Thoracic aorta (tissue), 2 donors: ENCODE results near the gene PLEKHM1. TPM values are rescaled to one million over a fixed set of nuclear protein-coding genes. Genes with fewer than 3 reads are reported as not detected.

Experiments used
- ATAC-seq: fragments of 150-250 bp; one replicate; pipeline ENCODE4 v1.8.0; 2017; ENCODE audit warnings: low read depth; ENCODE audit not compliant: insufficient number of reproducible peaks, low FRiP score
- DNase-seq: peaks from one replicate; pipeline ENCODE4 v3.0.0-alpha.2; 2020; ENCODE audit warnings: low spot score
- H3K27ac ChIP-seq, 2 donors: fragments of 200-600 bp; sonication (generic); 1 replicate in 1 of 2; 2 replicates in 1 of 2; pipeline ENCODE4 v1.5.1; 2016; ENCODE audit warnings: mild to moderate bottlenecking in 2 of 2, moderate library complexity in 2 of 2
- H3K27me3 ChIP-seq: fragments of 200-600 bp; sonication (generic); replicated peaks from 2 replicates; pipeline ENCODE4 v1.6.0; 2016; ENCODE audit warnings: mild to moderate bottlenecking; ENCODE audit not compliant: insufficient read depth
- H3K36me3 ChIP-seq: fragments of 200-600 bp; sonication (generic); one replicate; pipeline ENCODE4 v1.5.1; 2016
- H3K4me1 ChIP-seq, 2 donors: fragments of 200-600 bp; sonication (generic); 1 replicate in 1 of 2; 2 replicates in 1 of 2; pipeline versions ENCODE4 v1.5.1 to v1.6.0; 2016; ENCODE audit warnings: low read depth in 2 of 2, mild to moderate bottlenecking in 1 of 2; ENCODE audit not compliant: control insufficient read depth in 1 of 2
- H3K4me3 ChIP-seq: fragments of 200-600 bp; sonication (generic); 2 replicates; pipeline ENCODE4 v1.5.1; 2016; ENCODE audit warnings: mild to moderate bottlenecking
- H3K9me3 ChIP-seq: fragments of 200-600 bp; sonication (generic); 2 replicates; pipeline ENCODE4 v1.5.1; 2016
- total RNA-seq, 2 donors: library from RNA; depleted of rRNA; stranded (reverse); fragments of >200 nt; gene quantifications; one replicate each; pipeline versions ENCODE4 v1.1.0 to v1.2.3, GENCODE V29; 2016
- TF ChIP-seq, protein P1 (sequence below): fragments of 200-600 bp; sonication (generic); IDR thresholded peaks from one replicate; pipeline ENCODE4 v1.5.1; 2019; ENCODE audit warnings: antibody characterized with exemption

PLEKHM1 gene
- total RNA-seq, 2 donors from 2014 or later, result 64.3 to 134 TPM

DNA sequence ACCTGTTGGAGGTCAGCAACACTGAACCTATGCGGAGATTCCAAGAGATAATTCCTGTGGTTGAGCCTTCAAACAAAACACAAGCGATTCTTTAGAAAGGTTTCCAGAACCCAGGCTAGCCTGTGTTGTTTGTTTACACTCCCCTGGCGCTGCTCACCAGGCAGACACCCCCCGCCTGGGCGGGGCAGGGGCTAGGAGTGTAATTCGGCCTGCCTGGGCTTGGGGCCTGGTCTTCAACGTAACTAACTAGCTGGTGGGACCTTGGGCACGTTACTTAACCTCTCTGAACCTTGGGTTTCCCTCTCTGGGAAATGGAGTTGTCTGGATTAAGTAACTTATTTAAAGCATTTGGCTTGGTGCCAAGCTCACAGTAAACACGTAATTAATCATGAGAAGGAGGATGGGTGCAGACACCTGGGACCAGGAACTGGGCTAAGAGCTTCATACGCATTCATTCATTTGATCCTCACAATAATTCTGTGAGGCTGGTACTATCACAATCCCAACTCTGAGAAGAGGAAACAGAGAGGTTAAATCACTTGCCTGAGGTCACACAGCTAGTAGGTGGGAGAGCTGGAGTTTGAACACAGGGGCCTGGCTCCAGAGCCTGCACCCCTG lies 50.3 kb downstream of the PLEKHM1 start:
- ATAC-seq (no peak), DNase-seq (no peak)
- Histone ChIP-seq H3K27ac (no peak overlapping the region), H3K4me1 (no peaks in the 10 kb centered on the region), H3K27me3 (no peaks in the 10 kb centered on the region), H3K4me3 (no peak overlapping the region), H3K36me3 (peaks cover 50% of the 10 kb centered on the region), H3K9me3 (no peaks in the 10 kb centered on the region)
- TF ChIP-seq, protein P1, sequence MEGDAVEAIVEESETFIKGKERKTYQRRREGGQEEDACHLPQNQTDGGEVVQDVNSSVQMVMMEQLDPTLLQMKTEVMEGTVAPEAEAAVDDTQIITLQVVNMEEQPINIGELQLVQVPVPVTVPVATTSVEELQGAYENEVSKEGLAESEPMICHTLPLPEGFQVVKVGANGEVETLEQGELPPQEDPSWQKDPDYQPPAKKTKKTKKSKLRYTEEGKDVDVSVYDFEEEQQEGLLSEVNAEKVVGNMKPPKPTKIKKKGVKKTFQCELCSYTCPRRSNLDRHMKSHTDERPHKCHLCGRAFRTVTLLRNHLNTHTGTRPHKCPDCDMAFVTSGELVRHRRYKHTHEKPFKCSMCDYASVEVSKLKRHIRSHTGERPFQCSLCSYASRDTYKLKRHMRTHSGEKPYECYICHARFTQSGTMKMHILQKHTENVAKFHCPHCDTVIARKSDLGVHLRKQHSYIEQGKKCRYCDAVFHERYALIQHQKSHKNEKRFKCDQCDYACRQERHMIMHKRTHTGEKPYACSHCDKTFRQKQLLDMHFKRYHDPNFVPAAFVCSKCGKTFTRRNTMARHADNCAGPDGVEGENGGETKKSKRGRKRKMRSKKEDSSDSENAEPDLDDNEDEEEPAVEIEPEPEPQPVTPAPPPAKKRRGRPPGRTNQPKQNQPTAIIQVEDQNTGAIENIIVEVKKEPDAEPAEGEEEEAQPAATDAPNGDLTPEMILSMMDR, result no peak

DNA sequence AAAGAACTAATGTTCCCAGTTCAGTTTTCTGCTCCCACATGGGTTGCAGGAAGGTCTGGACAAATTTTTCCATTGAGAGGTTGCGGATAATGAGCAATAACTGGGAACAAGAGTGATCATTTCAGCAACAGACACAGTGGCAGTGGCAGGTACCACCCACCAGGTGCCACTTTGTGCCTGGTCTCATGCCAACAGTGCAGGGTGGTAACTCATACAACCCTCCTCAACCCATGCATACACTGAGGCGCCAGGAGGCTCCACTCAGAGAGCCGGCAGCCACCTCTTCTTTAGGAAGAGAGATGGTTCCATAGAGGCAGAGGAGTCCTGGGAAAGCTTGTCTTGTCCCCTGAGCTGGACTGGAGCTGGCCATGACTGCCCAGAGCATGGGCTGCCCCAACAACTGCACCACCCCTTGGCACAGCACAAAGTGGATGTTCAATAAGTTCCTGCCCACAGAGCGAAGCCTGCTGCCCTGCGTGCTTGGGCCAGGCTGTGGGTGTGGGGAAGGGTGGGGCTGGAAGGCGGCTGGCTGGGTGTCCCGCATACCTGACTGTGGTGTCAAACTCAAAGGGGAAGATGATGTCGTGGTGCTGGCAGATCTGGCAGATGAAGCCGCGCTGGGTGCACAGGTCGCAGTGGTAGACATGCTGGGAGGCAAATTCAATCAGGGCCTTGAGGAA lies 51.5 kb downstream of the PLEKHM1 start:
- H3K4me3 ChIP-seq, result no peak overlapping the region
- H3K9me3 ChIP-seq, result no peaks in the 10 kb centered on the region
- DNase-seq, result no peak
- TF ChIP-seq, protein P1, result no peak
- H3K27ac ChIP-seq, result no peak overlapping the region
- no peak for ATAC-seq
- H3K27me3 ChIP-seq, result no peaks in the 10 kb centered on the region
- no peaks in the 10 kb centered on the region for H3K4me1 ChIP-seq
- peaks cover 45% of the 10 kb centered on the region for H3K36me3 ChIP-seq

- TF ChIP-seq, protein P1, result no peak
- peaks cover 45% of the 10 kb centered on the region for H3K36me3 ChIP-seq
- DNase-seq, result no peak
Observed at GRCh38 chr17:45437465-45438283, 52.8 kb downstream of the PLEKHM1 start.

DNA sequence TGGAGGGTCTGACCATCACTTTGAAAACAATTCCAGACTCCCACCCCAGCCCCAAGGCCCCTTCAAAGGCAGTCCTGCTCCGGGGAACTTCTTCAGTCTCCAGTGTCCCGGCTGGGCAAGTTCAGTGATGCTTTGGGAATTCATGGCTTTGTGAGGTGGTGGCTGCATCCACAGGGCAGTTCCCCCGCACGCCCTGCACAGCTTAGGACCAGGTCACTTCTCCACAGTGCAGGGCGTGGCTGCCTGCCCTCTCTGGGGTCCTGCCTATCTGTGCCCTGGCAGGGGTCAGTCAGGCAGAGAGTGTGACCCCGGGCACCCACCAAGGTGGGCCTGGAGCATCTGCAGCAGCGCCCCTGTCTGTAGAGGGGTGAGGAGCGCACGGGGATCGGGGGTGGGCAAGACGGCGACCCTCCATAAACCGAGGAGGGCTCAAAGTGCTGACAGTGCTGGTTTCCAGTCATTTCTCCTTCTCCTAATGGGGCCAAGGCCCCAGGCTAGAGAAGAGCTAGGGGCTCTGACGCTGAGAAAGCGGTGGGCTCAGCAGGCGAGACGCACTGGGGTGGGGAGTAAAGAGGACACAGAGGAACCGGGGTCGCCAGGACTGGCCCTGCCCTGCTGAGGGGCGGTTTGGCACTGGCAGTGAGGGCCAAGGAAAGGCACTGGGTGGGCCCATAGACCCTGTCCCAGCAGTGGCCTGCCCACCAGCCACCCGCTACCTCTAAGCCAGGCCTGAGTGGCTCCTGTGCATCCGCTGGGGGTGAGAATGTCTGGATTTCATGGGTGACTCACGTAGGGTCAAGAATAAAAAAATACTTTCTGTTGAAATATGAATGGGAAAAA lies 53.7 kb downstream of the PLEKHM1 start:
- H3K27ac ChIP-seq, result no peak overlapping the region
- DNase-seq (no peak), ATAC-seq (no peak)
- TF ChIP-seq, protein P1, result no peak
- H3K36me3 ChIP-seq, result peaks cover 45% of the 10 kb centered on the region
- H3K9me3 ChIP-seq, result no peaks in the 10 kb centered on the region
- no peak overlapping the region for H3K4me3 ChIP-seq
- H3K4me1 ChIP-seq, result peaks cover 10 to 13% of the 10 kb centered on the region in 2 donors
- no peaks in the 10 kb centered on the region for H3K27me3 ChIP-seq

More at GRCh38 chr17:45437465-45438283, 52.8 kb downstream of the PLEKHM1 start:
- no peak overlapping the region for H3K4me3 ChIP-seq
- no peaks in the 10 kb centered on the region for H3K27me3 ChIP-seq
- no peak overlapping the region for H3K27ac ChIP-seq
- H3K9me3 ChIP-seq, result no peaks in the 10 kb centered on the region
- peaks cover 6 to 7% of the 10 kb centered on the region in 2 donors for H3K4me1 ChIP-seq
- no peak for ATAC-seq
